GM10248 (cell line): Measurements from ENCODE around the gene SLIT3.

Experiments used
- CTCF ChIA-PET: fragments of 300-600 bp; sonication (Branson Sonifier 250); formaldehyde crosslinking; extraction: SDS; loops from one replicate; lab custom pipeline; 2021; ENCODE audit warnings: antibody characterized with exemption; lab: Yijun Ruan, JAX
- POLR2A ChIA-PET: fragments of 350-650 bp; sonication (Branson Sonifier 250); formaldehyde crosslinking; extraction: SDS; loops from one replicate; lab custom pipeline; 2020; ENCODE audit warnings: antibody characterized with exemption; lab: Yijun Ruan, JAX
- DNase-seq: peaks from one replicate; pipeline ENCODE4 v3.0.0; 2012; ENCODE audit errors: extremely low spot score
- TF ChIP-seq, protein P1 (sequence below): IDR thresholded peaks from 2 replicates; pipeline ENCODE4 v1.5.1; 2012; ENCODE audit warnings: mild to moderate bottlenecking, low read depth; ENCODE audit errors: extremely low read depth, missing control alignments, control extremely low read depth

Gene SLIT3

DNA sequence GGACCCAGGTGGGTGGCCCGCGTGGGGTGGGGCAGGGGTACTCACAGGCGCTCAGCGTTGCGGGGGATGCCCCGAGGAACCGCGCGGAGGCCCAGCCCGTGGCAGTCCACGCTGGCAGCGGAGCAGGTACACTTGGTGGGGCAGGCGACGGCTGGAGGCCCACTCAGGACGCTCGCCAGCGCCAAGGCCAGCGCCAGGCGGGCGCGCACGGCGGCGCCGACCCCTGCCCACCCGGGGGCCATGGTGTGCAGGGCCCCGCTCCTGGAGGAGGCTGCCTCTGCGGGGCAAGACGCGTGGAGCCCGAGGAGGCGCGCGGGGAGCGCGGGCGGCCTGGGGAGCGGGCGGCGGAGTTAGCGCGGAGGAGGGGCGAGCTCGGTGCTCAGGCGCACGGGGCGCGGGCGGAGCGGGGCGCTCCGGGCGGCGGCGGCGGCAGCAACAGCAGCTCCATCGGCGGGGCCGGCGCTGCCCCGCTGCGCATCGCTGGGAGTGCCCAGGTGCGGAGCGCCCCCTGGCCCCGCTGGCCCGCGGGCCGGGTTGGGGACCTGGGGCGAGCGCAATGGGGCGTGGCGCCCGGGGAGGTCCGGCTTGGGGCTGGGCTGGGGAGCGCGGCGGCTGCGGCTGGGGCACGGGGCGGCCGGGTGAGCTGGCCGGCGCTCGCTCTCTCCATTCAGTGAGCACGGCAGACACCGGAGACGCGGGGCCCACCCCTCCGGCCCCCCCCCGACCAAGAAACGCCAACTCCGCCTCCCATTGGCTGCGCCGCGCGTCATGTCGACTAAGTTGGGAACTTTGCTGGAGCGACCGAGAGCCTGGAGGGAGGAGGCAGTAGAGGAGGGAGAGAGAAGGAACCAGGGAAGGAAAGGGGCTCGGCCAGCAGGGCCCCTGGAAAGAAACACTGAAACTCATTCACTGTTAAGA is at the start of gene SLIT3:
Gene SLIT3 (minus strand): TSS at position 672 of the 918 bp plus-strand sequence. CDS start 430 bp downstream, at position 242.
- CTCF ChIA-PET = interaction anchor here (1.2 to 2.4 kb wide), 3 partner anchors 8 to 341 kb away, joined by 3 to 6 read pairs (median 6); no protein-coding TSS in a partner anchor
- TF ChIP-seq, protein P1, sequence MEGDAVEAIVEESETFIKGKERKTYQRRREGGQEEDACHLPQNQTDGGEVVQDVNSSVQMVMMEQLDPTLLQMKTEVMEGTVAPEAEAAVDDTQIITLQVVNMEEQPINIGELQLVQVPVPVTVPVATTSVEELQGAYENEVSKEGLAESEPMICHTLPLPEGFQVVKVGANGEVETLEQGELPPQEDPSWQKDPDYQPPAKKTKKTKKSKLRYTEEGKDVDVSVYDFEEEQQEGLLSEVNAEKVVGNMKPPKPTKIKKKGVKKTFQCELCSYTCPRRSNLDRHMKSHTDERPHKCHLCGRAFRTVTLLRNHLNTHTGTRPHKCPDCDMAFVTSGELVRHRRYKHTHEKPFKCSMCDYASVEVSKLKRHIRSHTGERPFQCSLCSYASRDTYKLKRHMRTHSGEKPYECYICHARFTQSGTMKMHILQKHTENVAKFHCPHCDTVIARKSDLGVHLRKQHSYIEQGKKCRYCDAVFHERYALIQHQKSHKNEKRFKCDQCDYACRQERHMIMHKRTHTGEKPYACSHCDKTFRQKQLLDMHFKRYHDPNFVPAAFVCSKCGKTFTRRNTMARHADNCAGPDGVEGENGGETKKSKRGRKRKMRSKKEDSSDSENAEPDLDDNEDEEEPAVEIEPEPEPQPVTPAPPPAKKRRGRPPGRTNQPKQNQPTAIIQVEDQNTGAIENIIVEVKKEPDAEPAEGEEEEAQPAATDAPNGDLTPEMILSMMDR = no peak
- POLR2A ChIA-PET = no interaction called here
- no peak for DNase-seq

DNA sequence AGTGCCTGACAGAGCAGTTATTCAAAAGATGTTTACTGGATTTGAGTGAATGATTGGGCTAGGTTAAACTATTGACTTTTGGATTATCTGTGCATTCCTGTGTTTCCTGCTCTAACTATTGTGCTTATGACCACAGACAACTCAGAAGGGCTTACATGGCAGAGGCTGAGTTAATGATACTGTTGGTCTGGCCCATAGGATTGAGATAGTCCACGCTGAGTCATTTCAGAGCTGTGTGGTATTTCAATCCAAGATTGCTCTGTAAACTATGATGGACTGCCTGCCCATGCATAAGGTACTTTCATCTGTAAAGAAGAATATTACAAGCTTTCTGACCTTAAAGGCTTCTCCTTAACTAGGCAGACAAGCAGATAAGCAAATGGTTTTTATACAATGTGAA is 49.1 kb upstream of the SLIT3 start:
- TF ChIP-seq, protein P1 = no peak
- ChIA-PET CTCF (interaction anchor here (0.6 kb wide), 1 partner anchor 18 kb away, joined by 3 read pairs; no protein-coding TSS in a partner anchor), POLR2A (no interaction called here)
- DNase-seq = no peak

DNA sequence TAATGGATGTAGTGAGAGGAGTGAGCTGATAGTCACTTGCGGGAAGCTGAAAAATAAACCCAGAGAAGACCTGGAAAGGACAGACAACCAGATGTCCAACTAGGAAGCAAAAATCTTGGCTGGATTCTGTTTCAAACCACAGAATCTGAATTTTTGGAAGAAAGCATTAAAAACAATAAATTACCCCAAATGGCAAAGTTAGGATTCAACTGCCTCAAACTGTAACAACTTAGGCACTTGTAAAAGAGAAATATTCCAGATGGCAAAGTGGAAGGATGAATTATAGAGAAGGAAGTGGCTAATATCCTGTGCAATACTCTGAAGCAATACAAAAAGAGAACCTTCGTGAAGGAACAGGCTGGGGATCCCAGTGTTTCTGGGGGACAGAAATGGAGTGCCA is 46.8 kb upstream of the SLIT3 start:
- no peak for DNase-seq
- TF ChIP-seq, protein P1 = no peak
- ChIA-PET CTCF (no interaction called here), POLR2A (no interaction called here)

DNA sequence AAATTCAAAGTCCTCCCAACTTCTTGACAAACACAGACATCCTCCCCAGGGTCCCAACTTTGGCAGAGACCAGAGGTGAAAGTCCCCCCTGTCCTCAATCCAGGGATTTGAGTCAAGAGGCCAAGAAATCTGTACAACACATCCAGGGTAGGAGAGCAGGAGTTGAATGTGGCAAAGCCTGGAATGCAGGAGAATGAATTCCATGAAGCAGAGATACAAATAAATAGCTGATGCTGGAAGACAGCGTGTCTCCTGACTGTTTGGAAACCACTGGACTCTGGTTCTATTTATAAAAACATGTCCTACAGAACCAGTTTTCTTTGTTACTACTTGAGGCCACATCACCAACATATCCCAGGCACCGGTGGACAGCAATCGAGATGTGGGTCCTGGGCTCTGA is 43.7 kb upstream of the SLIT3 start:
- CTCF ChIA-PET = no interaction called here
- TF ChIP-seq, protein P1 = no peak
- DNase-seq = no peak
- POLR2A ChIA-PET = no interaction called here

DNA sequence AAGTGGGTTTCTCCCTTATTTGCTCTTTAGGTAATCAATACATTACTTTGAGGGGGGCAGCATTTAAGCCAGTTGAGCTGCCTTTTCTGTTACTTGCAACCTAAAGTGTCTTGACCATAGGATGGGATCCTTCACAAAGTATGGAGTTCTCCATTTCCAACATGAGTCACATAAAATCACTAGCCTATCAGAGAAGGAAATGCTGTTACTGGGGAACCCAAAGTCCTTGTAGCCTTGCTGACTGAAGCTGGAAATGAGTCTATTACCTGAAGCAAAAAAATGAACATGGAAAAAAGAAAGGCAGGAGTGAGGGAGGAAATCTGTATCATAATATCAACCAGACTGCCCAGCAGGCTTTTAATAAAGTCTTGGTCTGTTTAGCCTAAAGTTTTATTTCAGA is 42.8 kb upstream of the SLIT3 start:
- TF ChIP-seq, protein P1 = no peak
- ChIA-PET CTCF (no interaction called here), POLR2A (no interaction called here)

DNA sequence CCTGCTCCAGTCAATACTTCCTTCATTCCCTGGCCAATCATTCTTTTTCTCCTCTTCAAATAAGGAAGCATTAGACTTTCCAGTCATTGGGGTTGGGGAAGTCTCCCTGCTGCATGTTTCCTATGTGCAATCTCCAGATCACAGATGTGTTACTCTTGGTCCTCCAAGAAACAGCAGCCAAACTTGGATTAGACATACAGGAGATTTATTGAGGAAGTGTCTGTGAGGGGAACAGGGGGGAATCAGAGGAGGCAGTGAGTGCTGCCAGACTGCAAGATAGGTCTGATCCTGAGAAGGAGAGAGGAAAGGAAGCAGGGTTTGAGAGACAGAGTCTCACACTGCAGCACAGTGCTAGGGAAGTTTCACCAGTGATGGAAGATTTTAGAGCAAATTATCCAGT is 40.6 kb upstream of the SLIT3 start:
- ChIA-PET POLR2A (no interaction called here), CTCF (no interaction called here)
- no peak for DNase-seq
- TF ChIP-seq, protein P1 = no peak

More for the DNA sequence above, 42.8 kb upstream of the SLIT3 start:
- DNase-seq = no peak
